Measurements from ENCODE around the gene DZIP1L.

DNA sequence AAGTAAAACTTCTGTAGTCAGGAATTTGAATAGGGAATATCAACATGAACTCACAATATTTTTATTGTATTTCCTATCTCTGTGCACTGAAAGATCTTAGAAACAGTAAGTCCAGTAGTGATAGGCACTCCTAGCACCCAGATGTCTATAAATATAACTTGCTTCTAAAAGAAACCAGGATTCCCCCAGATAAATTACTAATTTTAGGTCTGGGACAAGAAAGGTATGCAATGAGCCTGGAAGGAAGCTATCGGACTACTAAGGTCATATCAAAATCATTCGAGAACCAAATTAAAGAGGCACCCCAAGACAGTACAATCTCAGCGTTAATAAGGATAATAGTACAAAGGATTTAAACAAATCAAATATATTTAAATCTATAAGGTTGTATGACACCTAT lies 58.0 kb downstream of the DZIP1L start:
- TF ChIP-seq, protein P1, sequence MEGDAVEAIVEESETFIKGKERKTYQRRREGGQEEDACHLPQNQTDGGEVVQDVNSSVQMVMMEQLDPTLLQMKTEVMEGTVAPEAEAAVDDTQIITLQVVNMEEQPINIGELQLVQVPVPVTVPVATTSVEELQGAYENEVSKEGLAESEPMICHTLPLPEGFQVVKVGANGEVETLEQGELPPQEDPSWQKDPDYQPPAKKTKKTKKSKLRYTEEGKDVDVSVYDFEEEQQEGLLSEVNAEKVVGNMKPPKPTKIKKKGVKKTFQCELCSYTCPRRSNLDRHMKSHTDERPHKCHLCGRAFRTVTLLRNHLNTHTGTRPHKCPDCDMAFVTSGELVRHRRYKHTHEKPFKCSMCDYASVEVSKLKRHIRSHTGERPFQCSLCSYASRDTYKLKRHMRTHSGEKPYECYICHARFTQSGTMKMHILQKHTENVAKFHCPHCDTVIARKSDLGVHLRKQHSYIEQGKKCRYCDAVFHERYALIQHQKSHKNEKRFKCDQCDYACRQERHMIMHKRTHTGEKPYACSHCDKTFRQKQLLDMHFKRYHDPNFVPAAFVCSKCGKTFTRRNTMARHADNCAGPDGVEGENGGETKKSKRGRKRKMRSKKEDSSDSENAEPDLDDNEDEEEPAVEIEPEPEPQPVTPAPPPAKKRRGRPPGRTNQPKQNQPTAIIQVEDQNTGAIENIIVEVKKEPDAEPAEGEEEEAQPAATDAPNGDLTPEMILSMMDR (IDR thresholded peaks at IDR 0.05), result no peak
- TF ChIP-seq, protein P2, sequence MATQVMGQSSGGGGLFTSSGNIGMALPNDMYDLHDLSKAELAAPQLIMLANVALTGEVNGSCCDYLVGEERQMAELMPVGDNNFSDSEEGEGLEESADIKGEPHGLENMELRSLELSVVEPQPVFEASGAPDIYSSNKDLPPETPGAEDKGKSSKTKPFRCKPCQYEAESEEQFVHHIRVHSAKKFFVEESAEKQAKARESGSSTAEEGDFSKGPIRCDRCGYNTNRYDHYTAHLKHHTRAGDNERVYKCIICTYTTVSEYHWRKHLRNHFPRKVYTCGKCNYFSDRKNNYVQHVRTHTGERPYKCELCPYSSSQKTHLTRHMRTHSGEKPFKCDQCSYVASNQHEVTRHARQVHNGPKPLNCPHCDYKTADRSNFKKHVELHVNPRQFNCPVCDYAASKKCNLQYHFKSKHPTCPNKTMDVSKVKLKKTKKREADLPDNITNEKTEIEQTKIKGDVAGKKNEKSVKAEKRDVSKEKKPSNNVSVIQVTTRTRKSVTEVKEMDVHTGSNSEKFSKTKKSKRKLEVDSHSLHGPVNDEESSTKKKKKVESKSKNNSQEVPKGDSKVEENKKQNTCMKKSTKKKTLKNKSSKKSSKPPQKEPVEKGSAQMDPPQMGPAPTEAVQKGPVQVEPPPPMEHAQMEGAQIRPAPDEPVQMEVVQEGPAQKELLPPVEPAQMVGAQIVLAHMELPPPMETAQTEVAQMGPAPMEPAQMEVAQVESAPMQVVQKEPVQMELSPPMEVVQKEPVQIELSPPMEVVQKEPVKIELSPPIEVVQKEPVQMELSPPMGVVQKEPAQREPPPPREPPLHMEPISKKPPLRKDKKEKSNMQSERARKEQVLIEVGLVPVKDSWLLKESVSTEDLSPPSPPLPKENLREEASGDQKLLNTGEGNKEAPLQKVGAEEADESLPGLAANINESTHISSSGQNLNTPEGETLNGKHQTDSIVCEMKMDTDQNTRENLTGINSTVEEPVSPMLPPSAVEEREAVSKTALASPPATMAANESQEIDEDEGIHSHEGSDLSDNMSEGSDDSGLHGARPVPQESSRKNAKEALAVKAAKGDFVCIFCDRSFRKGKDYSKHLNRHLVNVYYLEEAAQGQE (IDR thresholded peaks at IDR 0.05; ENCODE audit: insufficient read depth in 1 of 2, low read depth in 2 of 2, low read length in 1 of 2), result no peak
- TF ChIP-seq POLR2AphosphoS5 (IDR thresholded peaks at IDR 0.05; ENCODE audit: low read depth, low read length), result no peak
- TF ChIP-seq TCF7L2 (IDR thresholded peaks at IDR 0.05; ENCODE audit: low read depth, low read length), result no peak
- TF ChIP-seq SIN3A (IDR thresholded peaks at IDR 0.05; ENCODE audit: borderline replicate concordance, insufficient read depth, low read depth, low read length), result no peak

All from Panc1 (cell line).